Ishikawa (cell line): Measurements from ENCODE around the gene TMEM255B.

ENCODE experiments used
- CEBPB ChIP-seq: IDR thresholded peaks from 2 replicates; pipeline ENCODE4 v1.6.1; 2012
- FOXM1 ChIP-seq: IDR thresholded peaks from 2 replicates; pipeline ENCODE4 v1.6.1; 2012; ENCODE audit warnings: low read depth, borderline replicate concordance
- TEAD4 ChIP-seq: IDR thresholded peaks from 2 replicates; pipeline ENCODE4 v1.6.1; 2012
- TF ChIP-seq, protein P1 (sequence below): IDR thresholded peaks from 2 replicates; pipeline ENCODE4 v1.6.1; 2012

DNA sequence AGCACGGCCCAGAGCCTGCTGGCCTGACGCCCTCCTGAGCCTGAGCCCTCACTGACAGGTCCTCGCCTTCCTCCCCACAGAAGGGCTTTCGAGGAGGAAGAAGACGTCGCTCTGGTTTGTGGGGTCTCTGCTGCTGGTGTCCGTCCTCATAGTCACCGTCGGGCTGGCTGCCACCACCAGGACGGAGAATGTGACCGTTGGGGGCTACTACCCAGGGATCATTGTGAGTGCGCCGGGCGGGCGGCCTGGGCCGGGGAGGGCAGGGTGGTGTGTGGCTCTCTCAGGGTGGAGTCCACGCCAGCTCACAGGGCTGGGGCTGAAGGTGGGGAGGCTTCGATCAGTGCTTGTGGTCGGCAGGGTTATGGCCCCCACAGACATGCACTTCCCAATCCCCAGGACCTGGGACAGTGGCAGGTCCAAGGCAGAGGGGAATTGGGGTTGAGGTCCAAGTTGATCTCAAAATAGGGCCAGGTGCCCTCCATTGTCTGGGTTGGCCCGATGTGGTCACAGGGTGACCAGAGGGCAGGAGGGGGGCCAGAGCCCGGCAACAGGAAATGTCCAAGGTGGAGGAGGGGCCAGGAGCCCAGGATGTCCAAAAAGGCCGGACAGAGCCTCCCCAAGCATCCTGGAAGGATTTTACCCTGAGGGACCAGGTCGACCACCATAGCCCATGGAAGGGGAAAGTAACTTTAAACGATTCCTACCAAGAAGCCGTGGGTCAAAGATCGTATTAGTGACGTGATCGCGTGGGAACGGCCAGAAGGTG, 7.2 kb downstream of the TMEM255B start:
- TF ChIP-seq, protein P1, sequence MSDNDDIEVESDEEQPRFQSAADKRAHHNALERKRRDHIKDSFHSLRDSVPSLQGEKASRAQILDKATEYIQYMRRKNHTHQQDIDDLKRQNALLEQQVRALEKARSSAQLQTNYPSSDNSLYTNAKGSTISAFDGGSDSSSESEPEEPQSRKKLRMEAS = no peak
- TF ChIP-seq FOXM1 (no peak), TEAD4 (no peak), CEBPB (no peak)
